Measurements from ENCODE around the gene RUBCN. TPM values are rescaled to one million over a fixed set of nuclear protein-coding genes. Genes with fewer than 3 reads are reported as not detected.
A peak's percentile ranks its signal among the peaks of the same experiment; 100 is the strongest.
"Not testable (repeated sequence)": the region's sequence is repeated elsewhere in the genome, so short reads cannot be mapped to it uniquely, and the experiment has no call there.

RUBCN gene
- total RNA-seq, 2 experiments from 2014 or later, result 48.4 to 50.2 TPM

DNA sequence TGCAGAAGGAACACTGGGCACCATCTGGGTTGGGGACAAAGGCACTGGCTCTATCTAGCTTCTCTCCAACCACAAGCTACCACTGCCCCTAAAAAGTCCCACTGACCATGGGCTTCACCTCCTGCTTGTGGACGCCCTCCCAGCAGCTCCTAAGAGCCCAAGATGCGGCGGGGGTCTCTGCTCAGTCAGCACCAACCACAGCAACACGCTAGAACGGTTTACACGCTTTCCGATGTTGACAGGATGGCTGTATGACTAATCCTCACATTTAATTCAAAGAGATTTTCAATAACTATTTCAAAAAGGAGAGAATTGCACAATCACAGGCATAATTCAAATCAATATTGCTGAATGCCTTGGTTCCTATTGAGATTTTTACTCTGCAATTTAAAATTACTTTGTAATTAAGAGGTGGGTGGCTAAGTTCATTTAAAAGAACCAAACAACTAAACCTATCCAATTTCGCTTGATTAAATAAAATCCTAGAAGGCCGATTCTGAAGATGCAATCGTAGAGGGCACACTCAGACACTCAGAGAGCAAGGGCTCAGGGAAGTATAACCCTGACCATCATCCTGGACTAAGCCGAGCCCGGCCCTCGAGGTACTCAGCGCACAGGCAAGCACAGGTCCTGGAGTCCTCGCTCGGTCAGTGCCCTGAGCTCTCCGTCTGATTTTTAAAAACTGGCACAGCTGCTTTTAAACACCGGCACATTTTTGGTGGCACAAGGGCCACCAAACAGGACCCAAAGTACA lies 110.1 kb downstream of the RUBCN start:
- CTCF ChIA-PET, result interaction anchor here (0.6 kb wide), 1 partner anchor 27 kb away, joined by 3 read pairs; no protein-coding TSS in a partner anchor
- H3K27me3 Mint-ChIP-seq (ENCODE audit: low read depth); H3K9me3 Mint-ChIP-seq (ENCODE audit: insufficient read depth); DNase-seq: not testable (repeated sequence)
- ATAC-seq, result peak; percentile 18
- POLR2A ChIA-PET, result interaction anchor here (0.7 kb wide), 1 partner anchor 70 kb away, joined by 3 read pairs; no protein-coding TSS in a partner anchor
- H3K4me3 Mint-ChIP-seq, result peak overlapping the region; percentile 83
- peaks cover 11% of the 10 kb centered on the region for H3K4me1 Mint-ChIP-seq (ENCODE audit: low read depth)
- H3K27ac Mint-ChIP-seq, result peak overlapping the region; percentile 63
- peaks cover 11% of the 10 kb centered on the region for H3K36me3 Mint-ChIP-seq (ENCODE audit: low read depth)

DNA sequence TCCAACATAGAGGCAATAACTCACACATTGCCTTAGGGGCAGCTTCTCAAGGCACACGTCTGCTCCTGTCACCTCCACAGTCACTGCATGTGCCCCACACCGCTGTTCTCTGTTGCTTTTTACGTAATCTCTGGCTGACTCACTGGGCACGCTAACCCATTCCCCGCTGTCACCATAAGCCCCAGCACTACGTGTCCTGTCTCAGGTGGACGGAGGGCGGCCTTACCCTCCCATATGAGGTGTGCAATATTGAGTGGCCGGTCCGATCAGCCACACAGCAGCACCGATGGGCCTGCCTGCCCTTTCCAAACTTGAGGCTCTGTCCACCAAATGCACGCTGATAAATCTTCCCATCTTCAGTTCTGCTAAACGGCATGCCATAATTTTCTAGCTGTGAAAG lies 115.2 kb downstream of the RUBCN start:
- H3K27me3 Mint-ChIP-seq (ENCODE audit: low read depth); H3K9me3 Mint-ChIP-seq (ENCODE audit: insufficient read depth); ATAC-seq; CTCF ChIA-PET; H3K4me3 Mint-ChIP-seq; POLR2A ChIA-PET; H3K27ac Mint-ChIP-seq; H3K4me1 Mint-ChIP-seq (ENCODE audit: low read depth); DNase-seq: not testable (repeated sequence)
- H3K36me3 Mint-ChIP-seq (ENCODE audit: low read depth), result peaks cover 50% of the 10 kb centered on the region

Other genes starting within 250 kb of the RUBCN start
- gene BDH1, start 180.9 kb downstream of the RUBCN start, total RNA-seq, result 100 to 1,000 TPM; 166 to 171 TPM
- 10 to 100 TPM; 38.4 to 41.8 TPM for gene FYTTD1, start 13.0 kb upstream of the RUBCN start, total RNA-seq
- gene LRCH3, start 54.4 kb upstream of the RUBCN start, total RNA-seq, result 10 to 100 TPM; 50.7 to 60.4 TPM
- gene RPL35A, start 213.3 kb upstream of the RUBCN start, total RNA-seq, result 100 to 1,000 TPM; 876 to 907 TPM
- 1 to 10 TPM; 4.0 to 6.0 TPM for gene LMLN, start 223.3 kb upstream of the RUBCN start, total RNA-seq